SW480 (cell line): Measurements from ENCODE around the gene PTBP2.

ENCODE experiments used
- DNase-seq: peaks from one replicate; pipeline ENCODE4 v3.0.0-alpha.2; 2016; ENCODE audit warnings: low spot score

Gene PTBP2

GRCh38 chr1:96825950-96826576 lies 104.5 kb downstream of the PTBP2 start:
- no peak for DNase-seq

GRCh38 chr1:96833376-96833775 lies 111.8 kb downstream of the PTBP2 start:
- no peak for DNase-seq

- no peak for DNase-seq
These were observed 113.4 kb downstream of the PTBP2 start for GRCh38 chr1:96834986-96835385.

GRCh38 chr1:96837057-96837780 lies 115.6 kb downstream of the PTBP2 start:
- DNase-seq: no peak

- no peak for DNase-seq
These were observed 116.2 kb downstream of the PTBP2 start for GRCh38 chr1:96837781-96838216.

- DNase-seq: no peak
These were observed 118.8 kb downstream of the PTBP2 start for GRCh38 chr1:96840396-96840795.

- no peak for DNase-seq
These were observed 120.6 kb downstream of the PTBP2 start for GRCh38 chr1:96842215-96842614.

- DNase-seq: no peak
These were observed 121.6 kb downstream of the PTBP2 start for GRCh38 chr1:96843196-96843595.

GRCh38 chr1:96843601-96844000 lies 122.0 kb downstream of the PTBP2 start:
- DNase-seq: no peak

GRCh38 chr1:96845464-96845863 lies 123.9 kb downstream of the PTBP2 start:
- DNase-seq: no peak

- no peak for DNase-seq
These were observed 140.3 kb downstream of the PTBP2 start for GRCh38 chr1:96861836-96862235.

- DNase-seq: no peak
These were observed 141.9 kb downstream of the PTBP2 start for GRCh38 chr1:96863449-96863848.
